ENCODE data around the gene BBX.

- no peak for TF ChIP-seq EZH2 (IDR thresholded peaks at IDR 0.05)
- TF ChIP-seq POLR2AphosphoS5 (IDR thresholded peaks at IDR 0.05; ENCODE audit: borderline replicate concordance, low read depth, low read length), result no peak
- no peak for TF ChIP-seq FOXP2 (optimal IDR thresholded peaks at IDR 0.05; ENCODE audit: control extremely low read depth, extremely low read length, insufficient read depth)
These were observed 245.3 kb downstream of the BBX start for GRCh38 chr3:107767897-107768605.
